ENCODE data around the gene PGAP6.

- TF ChIP-seq POLR2A (IDR thresholded peaks at IDR 0.05; ENCODE audit: low read depth, low read length) = no peak
- TF ChIP-seq POLR2AphosphoS5 (IDR thresholded peaks at IDR 0.05; ENCODE audit: low read depth, low read length) = no peak
- TF ChIP-seq TAF1 (IDR thresholded peaks at IDR 0.05; ENCODE audit: borderline replicate concordance, low read depth, low read length) = no peak
Observed at GRCh38 chr16:337975-338575, 43.7 kb downstream of the PGAP6 start.

All from GM12892 (cell line).